Mucosa of descending colon (tissue), 3 donors: Measurements from ENCODE around the gene USP46. TPM values are rescaled to one million over a fixed set of nuclear protein-coding genes. Genes with fewer than 3 reads are reported as not detected.

Experiments
- ATAC-seq: fragments of 200-7000 bp; cut with Tn5 transposase; one replicate; pipeline ENCODE4 v1.9.1; 2020; ENCODE audit warnings: mild to moderate bottlenecking, moderate library complexity
- DNase-seq, 3 donors: peaks; one replicate each; pipeline ENCODE4 v3.0.0-alpha.2; 2020
- H3K36me3 ChIP-seq: fragments of 200-600 bp; one replicate; pipeline ENCODE4 v1.8.0; 2021; ENCODE audit warnings: low read depth, mild to moderate bottlenecking
- H3K4me1 ChIP-seq: fragments of 200-600 bp; one replicate; pipeline ENCODE4 v1.8.0; 2021; ENCODE audit warnings: low read depth, mild to moderate bottlenecking
- H3K4me3 ChIP-seq: fragments of 200-600 bp; one replicate; pipeline ENCODE4 v1.8.0; 2021; ENCODE audit warnings: mild to moderate bottlenecking
- H3K9me3 ChIP-seq: fragments of 200-600 bp; one replicate; pipeline ENCODE4 v1.8.0; 2021; ENCODE audit warnings: mild to moderate bottlenecking
- CTCF ChIP-seq: fragments of 200-600 bp; IDR thresholded peaks from one replicate; pipeline ENCODE4 v1.8.0; 2022; ENCODE audit warnings: antibody characterized with exemption, mild to moderate bottlenecking
- intact Hi-C, 2 donors: fragments of 100-400 bp; cut with DNase I in 1 of 2; cut with micrococcal nuclease in 1 of 2; formaldehyde crosslinking; loops; one replicate each; pipeline versions ENCODE4 v1.11.0 to v1.11.1; 2022; cut with DNase I, micrococcal nuclease
- total RNA-seq, 3 donors: library from RNA; stranded (reverse); fragmentation: NEBNext Ultra II Directional in 2 of 3; extraction: Animal tissue kit (Norgen Biotek cat#: 25700) in 2 of 3; gene quantifications; one replicate each; pipeline versions ENCODE4 v1.2.1 to v1.2.4, GENCODE V29; 2021 to 2023
- donor health status: DM: no; HTN: no; CAD: no; lungs with moderate emphysema.
- donor health status: DM: no; HTN: no; CAD: no.
- donor health status: DM: no; HTN: yes; CAD: no.

The USP46 gene
- total RNA-seq, 3 donors from 2014 or later, result 12.5 to 18.2 (median 14.8) TPM

- intact Hi-C loops, result no loop called here
- ATAC-seq, result no peak
- Histone ChIP-seq H3K4me1 (no peaks in the 10 kb centered on the region), H3K4me3 (no peak overlapping the region), H3K36me3 (no peaks in the 10 kb centered on the region), H3K9me3 (no peaks in the 10 kb centered on the region)
- DNase-seq, result no peak
- no peak for TF ChIP-seq CTCF
These were observed 82.0 kb downstream of the USP46 start for GRCh38 chr4:52576961-52577623.

- H3K4me1 ChIP-seq, result no peaks in the 10 kb centered on the region
- no peak for DNase-seq
- TF ChIP-seq CTCF, result no peak
- no peaks in the 10 kb centered on the region for H3K36me3 ChIP-seq
- ATAC-seq, result no peak
- H3K9me3 ChIP-seq, result no peaks in the 10 kb centered on the region
- H3K4me3 ChIP-seq, result no peak overlapping the region
- intact Hi-C loops, result no loop called here
These were observed 82.8 kb downstream of the USP46 start for GRCh38 chr4:52576326-52576725.

- no peak for DNase-seq
- TF ChIP-seq CTCF, result no peak
These were observed 83.7 kb downstream of the USP46 start for GRCh38 chr4:52575406-52575805.

GRCh38 chr4:52574036-52574435 is 85.1 kb downstream of the USP46 start:
- H3K36me3 ChIP-seq, result no peaks in the 10 kb centered on the region
- DNase-seq (no peak), ATAC-seq (no peak)
- no peaks in the 10 kb centered on the region for H3K4me1 ChIP-seq
- no peak overlapping the region for H3K4me3 ChIP-seq
- intact Hi-C loops, result no loop called here
- no peaks in the 10 kb centered on the region for H3K9me3 ChIP-seq
- TF ChIP-seq CTCF, result no peak

More at GRCh38 chr4:52575406-52575805, 83.7 kb downstream of the USP46 start:
- H3K4me3 ChIP-seq, result no peak overlapping the region
- ATAC-seq, result no peak
- no peaks in the 10 kb centered on the region for H3K4me1 ChIP-seq
- H3K9me3 ChIP-seq, result no peaks in the 10 kb centered on the region
- no peaks in the 10 kb centered on the region for H3K36me3 ChIP-seq
- intact Hi-C loops, result no loop called here

GRCh38 chr4:52573551-52573950 is 85.5 kb downstream of the USP46 start:
- no peak for ATAC-seq
- intact Hi-C loops, result no loop called here

More at GRCh38 chr4:52573551-52573950, 85.5 kb downstream of the USP46 start:
- H3K4me1 ChIP-seq, result no peaks in the 10 kb centered on the region
- DNase-seq, result no peak
- H3K9me3 ChIP-seq, result no peaks in the 10 kb centered on the region
- no peak overlapping the region for H3K4me3 ChIP-seq
- no peak for TF ChIP-seq CTCF
- H3K36me3 ChIP-seq, result no peaks in the 10 kb centered on the region
